Trophoblast cell (in vitro differentiated cells and primary cell): ENCODE results near the gene GALNS.

Source experiments
- DNase-seq, 2 donors: peaks; one replicate each; pipeline ENCODE4 v3.0.0-alpha.2; 2016
- H2AFZ ChIP-seq: 2 replicates; pipeline ENCODE4 v1.6.1; 2013; ENCODE audit warnings: low read length, moderate library complexity, mild to moderate bottlenecking; ENCODE audit not compliant: insufficient read depth, poor library complexity
- H2AK5ac ChIP-seq: 2 replicates; pipeline ENCODE4 v1.6.1; 2013; ENCODE audit warnings: mild to moderate bottlenecking, low read length
- H2BK120ac ChIP-seq: 2 replicates; pipeline ENCODE4 v1.6.1; 2013; ENCODE audit warnings: low read length, mild to moderate bottlenecking, moderate library complexity; ENCODE audit not compliant: insufficient read depth, poor library complexity
- H2BK12ac ChIP-seq: 2 replicates; pipeline ENCODE4 v1.6.1; 2013; ENCODE audit warnings: mild to moderate bottlenecking, low read length, moderate library complexity
- H2BK5ac ChIP-seq: 2 replicates; pipeline ENCODE4 v1.6.1; 2013; ENCODE audit warnings: low read length, low read depth, moderate library complexity, mild to moderate bottlenecking; ENCODE audit not compliant: poor library complexity
- H3K14ac ChIP-seq: 2 replicates; pipeline ENCODE4 v1.6.1; 2013; ENCODE audit warnings: mild to moderate bottlenecking, low read length
- H3K18ac ChIP-seq: 2 replicates; pipeline ENCODE4 v1.6.1; 2013; ENCODE audit warnings: mild to moderate bottlenecking, low read length
- H3K23ac ChIP-seq: 2 replicates; pipeline ENCODE4 v1.6.1; 2013; ENCODE audit warnings: low read length
- H3K27ac ChIP-seq: 2 replicates; pipeline ENCODE4 v1.5.1; 2013; ENCODE audit warnings: low read depth, mild to moderate bottlenecking, inconsistent platforms, low read length, moderate library complexity
- H3K27me3 ChIP-seq: 2 replicates; pipeline ENCODE4 v1.6.1; 2013; ENCODE audit warnings: inconsistent platforms, mild to moderate bottlenecking, low read length, moderate library complexity; ENCODE audit not compliant: insufficient read depth
- H3K36me3 ChIP-seq, 2 experiments: 1 replicate in 1 of 2; 2 replicates in 1 of 2; pipeline ENCODE4 v1.6.1; 2013; ENCODE audit warnings: low read length in 2 of 2, mild to moderate bottlenecking in 2 of 2, moderate library complexity in 1 of 2; ENCODE audit not compliant: insufficient read depth in 2 of 2, control insufficient read depth in 1 of 2
- H3K4ac ChIP-seq: 2 replicates; pipeline ENCODE4 v1.6.1; 2013; ENCODE audit warnings: low read depth, mild to moderate bottlenecking, low read length, moderate library complexity
- H3K4me1 ChIP-seq, 2 experiments: 1 replicate in 1 of 2; 2 replicates in 1 of 2; pipeline ENCODE4 v1.6.1; 2013; ENCODE audit warnings: low read length in 2 of 2, mild to moderate bottlenecking in 2 of 2, moderate library complexity in 1 of 2; ENCODE audit not compliant: insufficient read depth in 2 of 2, control insufficient read depth in 1 of 2
- H3K4me2 ChIP-seq: 2 replicates; pipeline ENCODE4 v1.6.1; 2013; ENCODE audit warnings: inconsistent platforms, mild to moderate bottlenecking, low read length, moderate library complexity
- H3K4me3 ChIP-seq: 2 replicates; pipeline ENCODE4 v1.5.1; 2013; ENCODE audit warnings: mild to moderate bottlenecking, low read depth, low read length, inconsistent platforms
- H3K79me1 ChIP-seq: one replicate; pipeline ENCODE4 v1.6.1; 2013; ENCODE audit warnings: low read length
- H3K79me2 ChIP-seq: 2 replicates; pipeline ENCODE4 v1.6.1; 2013; ENCODE audit warnings: low read length, mild to moderate bottlenecking; ENCODE audit not compliant: control insufficient read depth, insufficient read depth, poor library complexity
- H3K9ac ChIP-seq: 2 replicates; pipeline ENCODE4 v1.6.1; 2013; ENCODE audit warnings: mild to moderate bottlenecking, low read length
- H3K9me3 ChIP-seq: 2 replicates; pipeline ENCODE4 v1.6.1; 2013; ENCODE audit warnings: low read depth, mild to moderate bottlenecking, control low read depth, inconsistent platforms, low read length; ENCODE audit not compliant: insufficient read depth
- H4K12ac ChIP-seq: 2 replicates; pipeline ENCODE4 v1.6.1; 2013; ENCODE audit warnings: low read depth, mild to moderate bottlenecking, low read length, moderate library complexity
- H4K8ac ChIP-seq: 2 replicates; pipeline ENCODE4 v1.6.1; 2013; ENCODE audit warnings: low read depth, mild to moderate bottlenecking, low read length, moderate library complexity
- H4K91ac ChIP-seq: one replicate; pipeline ENCODE4 v1.6.1; 2013; ENCODE audit warnings: low read depth, mild to moderate bottlenecking, low read length, moderate library complexity
- WGBS: extraction: QIAGEN DNeasy Blood & Tissue Kit; methylation state at CpG from one replicate; pipeline ENCODE4 v1.1.7; 2013; ENCODE audit warnings: missing lambda C conversion rate; ENCODE audit not compliant: insufficient read length, insufficient coverage; ENCODE audit errors: extremely low coverage; 5-methylcytosine and 5-hydroxymethylcytosine counted together

The GALNS gene

DNA sequence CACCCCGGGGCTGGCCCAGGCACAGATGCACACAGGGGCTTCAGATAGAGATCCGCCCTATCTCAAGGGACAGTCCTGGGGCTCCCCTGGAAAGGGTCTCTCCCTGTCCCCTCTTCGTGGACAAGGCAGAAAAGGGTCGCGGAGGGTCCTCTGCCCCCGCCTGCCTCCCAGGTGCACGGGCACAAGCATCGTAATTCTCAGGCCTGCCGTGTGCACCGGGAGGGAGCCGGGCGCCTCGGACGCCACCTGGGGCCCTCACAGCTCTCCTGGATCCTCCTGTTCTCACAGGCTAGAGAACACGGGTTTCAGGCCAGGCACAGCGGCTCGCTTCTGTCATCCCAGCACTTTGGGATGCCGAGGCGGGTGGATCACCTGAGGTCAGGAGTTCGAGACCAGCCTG, 21.6 kb upstream of the GALNS start:
- no CpG with 5 or more reads among the region's 20 CpGs for WGBS

DNA sequence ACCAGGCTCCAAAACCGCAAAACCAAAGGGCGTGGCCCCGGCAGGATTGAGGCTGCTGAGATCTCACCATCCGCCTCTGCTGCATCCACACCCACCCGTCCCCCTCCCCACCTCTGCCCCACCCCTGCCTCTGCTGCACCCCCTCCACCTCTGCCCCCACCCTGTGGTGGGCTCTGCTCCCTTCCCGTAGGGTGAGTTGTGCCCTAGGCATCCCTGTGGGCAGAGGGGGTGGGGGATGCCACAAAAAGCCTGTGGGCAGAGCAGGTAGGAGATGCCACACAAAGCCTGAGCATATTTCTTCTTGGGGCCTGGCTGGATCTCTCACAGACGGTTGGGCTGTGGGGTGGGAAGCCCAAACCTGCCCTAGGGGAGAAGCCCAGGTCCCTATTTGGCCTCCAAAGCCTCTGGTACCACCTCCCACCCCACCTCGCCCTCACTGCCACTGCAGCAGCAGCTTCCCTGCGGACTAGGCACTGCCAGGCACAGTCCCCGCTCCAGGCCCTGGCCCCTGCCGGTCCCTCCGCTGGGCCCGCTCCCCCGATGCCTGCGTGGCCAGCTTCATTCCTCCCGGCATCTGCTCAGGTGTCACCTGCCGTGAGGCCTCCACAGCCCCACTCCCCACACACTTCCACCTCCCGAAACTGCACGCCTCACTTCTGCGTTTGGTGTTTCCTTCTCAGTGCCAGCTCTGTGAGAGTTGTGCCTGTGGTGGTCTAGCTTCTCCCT, 21.0 kb upstream of the GALNS start:
- Histone ChIP-seq H4K8ac (no peak overlapping the region), H4K12ac (no peak overlapping the region), H3K18ac (no peak overlapping the region), H3K79me2 (no peaks in the 10 kb centered on the region), H2AFZ (no peak overlapping the region), H3K9me3 (peaks cover 4% of the 10 kb centered on the region), H3K4me1 (no peaks in the 10 kb centered on the region), H2AK5ac (no peak overlapping the region), H3K4me2 (no peak overlapping the region), H3K4me3 (no peak overlapping the region), H3K9ac (no peak overlapping the region), H3K14ac (no peak overlapping the region), H3K79me1 (no peaks in the 10 kb centered on the region), H3K27me3 (no peaks in the 10 kb centered on the region), H3K36me3 (no peaks in the 10 kb centered on the region), H2BK12ac (no peak overlapping the region), H3K27ac (no peak overlapping the region), H2BK120ac (no peak overlapping the region), H3K23ac (no peak overlapping the region), H4K91ac (no peak overlapping the region), H2BK5ac (no peak overlapping the region), H3K4ac (no peak overlapping the region)
- no peak for DNase-seq
- WGBS, result no CpG with 5 or more reads among the region's 20 CpGs

More for the DNA sequence above, 21.6 kb upstream of the GALNS start:
- Histone ChIP-seq H2BK5ac (no peak overlapping the region), H3K27me3 (no peaks in the 10 kb centered on the region), H3K23ac (no peak overlapping the region), H2AK5ac (no peak overlapping the region), H4K91ac (no peak overlapping the region), H3K14ac (no peak overlapping the region), H2AFZ (no peak overlapping the region), H3K9ac (no peak overlapping the region), H4K12ac (no peak overlapping the region), H3K27ac (no peak overlapping the region), H3K4me3 (no peak overlapping the region), H3K4ac (no peak overlapping the region), H3K79me2 (no peaks in the 10 kb centered on the region), H3K36me3 (no peaks in the 10 kb centered on the region), H3K4me2 (no peak overlapping the region), H2BK120ac (no peak overlapping the region), H2BK12ac (no peak overlapping the region), H3K4me1 (no peaks in the 10 kb centered on the region), H3K9me3 (peaks cover 4% of the 10 kb centered on the region), H4K8ac (no peak overlapping the region), H3K79me1 (no peaks in the 10 kb centered on the region), H3K18ac (no peak overlapping the region)
- no peak for DNase-seq

DNA sequence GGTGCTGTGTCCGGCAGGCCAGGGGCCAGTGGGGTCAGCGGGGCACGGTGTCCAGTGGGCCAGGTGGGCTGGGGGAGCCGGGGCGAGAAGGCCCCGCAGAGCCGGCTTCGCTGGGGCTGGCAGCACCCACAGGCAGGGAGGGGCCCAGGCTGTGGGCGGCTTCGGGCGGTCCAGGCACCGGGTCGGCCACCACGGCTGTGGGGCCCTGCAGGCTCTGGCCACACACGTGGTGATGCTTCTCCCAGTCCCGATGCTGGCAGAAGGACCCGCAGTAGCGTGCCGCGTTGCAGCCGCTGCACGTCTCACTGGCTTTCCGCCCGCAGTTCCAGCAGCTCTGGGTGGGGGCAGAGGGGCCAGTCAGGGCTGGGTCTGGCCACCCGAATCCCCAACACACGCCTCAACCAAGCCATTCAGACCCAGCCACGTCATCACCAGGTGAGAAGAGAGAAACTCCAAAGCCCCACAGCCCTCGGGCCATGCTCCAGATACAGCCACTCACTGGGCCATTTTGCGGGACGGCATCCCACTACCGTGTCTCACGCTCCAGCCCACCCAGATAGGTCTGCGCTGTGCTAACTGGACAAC, 20.3 kb upstream of the GALNS start:
- whole genome bisulfite sequencing, result no CpG with 5 or more reads among the region's 33 CpGs

GRCh38 chr16:88875703-88876234, 19.0 kb upstream of the GALNS start:
- Histone ChIP-seq H2AK5ac (no peak overlapping the region), H3K36me3 (no peaks in the 10 kb centered on the region), H2BK12ac (no peak overlapping the region), H3K9me3 (no peaks in the 10 kb centered on the region), H3K4me3 (no peak overlapping the region), H2BK5ac (no peak overlapping the region), H3K27ac (no peak overlapping the region), H2BK120ac (no peak overlapping the region), H3K4me2 (no peak overlapping the region), H2AFZ (no peak overlapping the region), H4K12ac (no peak overlapping the region), H3K27me3 (no peaks in the 10 kb centered on the region), H3K18ac (no peak overlapping the region), H4K91ac (no peak overlapping the region), H3K9ac (no peak overlapping the region), H4K8ac (no peak overlapping the region), H3K14ac (no peak overlapping the region), H3K23ac (no peak overlapping the region), H3K79me2 (no peaks in the 10 kb centered on the region), H3K4ac (no peak overlapping the region), H3K4me1 (no peaks in the 10 kb centered on the region), H3K79me1 (no peaks in the 10 kb centered on the region)
- no CpG with 5 or more reads among the region's 22 CpGs for WGBS
- DNase-seq, result no peak

More for the DNA sequence above, 20.3 kb upstream of the GALNS start:
- H3K4me3 ChIP-seq, result no peak overlapping the region
- H2AFZ ChIP-seq, result no peak overlapping the region
- H2BK120ac ChIP-seq, result no peak overlapping the region
- H3K79me2 ChIP-seq, result no peaks in the 10 kb centered on the region
- H3K4ac ChIP-seq, result no peak overlapping the region
- H3K18ac ChIP-seq, result no peak overlapping the region
- no peak overlapping the region for H3K23ac ChIP-seq
- H3K79me1 ChIP-seq, result no peaks in the 10 kb centered on the region
- H3K27ac ChIP-seq, result no peak overlapping the region
- H2BK12ac ChIP-seq, result no peak overlapping the region
- no peak overlapping the region for H4K91ac ChIP-seq
- H3K4me2 ChIP-seq, result no peak overlapping the region
- H3K36me3 ChIP-seq, result no peaks in the 10 kb centered on the region
- H4K8ac ChIP-seq, result no peak overlapping the region
- no peaks in the 10 kb centered on the region for H3K4me1 ChIP-seq
- no peak overlapping the region for H3K9ac ChIP-seq
- no peak overlapping the region for H2BK5ac ChIP-seq
- H3K14ac ChIP-seq, result no peak overlapping the region
- no peak overlapping the region for H2AK5ac ChIP-seq
- no peaks in the 10 kb centered on the region for H3K9me3 ChIP-seq
- no peaks in the 10 kb centered on the region for H3K27me3 ChIP-seq
- no peak for DNase-seq
- no peak overlapping the region for H4K12ac ChIP-seq
